Prostate gland (tissue), 2 donors: ENCODE measurements around the gene PARP8. TPM values are rescaled to one million over a fixed set of nuclear protein-coding genes. Genes with fewer than 3 reads are reported as not detected.

Experiments used
- DNase-seq: peaks from one replicate; pipeline ENCODE4 v3.0.0-alpha.2; 2019; ENCODE audit warnings: low spot score
- H3K27ac ChIP-seq, 2 donors: fragments of 200-600 bp; sonication (generic); 2 replicates each; pipeline ENCODE4 v1.5.1; 2017 to 2019
- H3K27me3 ChIP-seq: fragments of 200-600 bp; sonication (generic); replicated peaks from 2 replicates; pipeline ENCODE4 v1.5.1; 2019; ENCODE audit not compliant: insufficient read depth
- H3K36me3 ChIP-seq, 2 donors: fragments of 200-600 bp; sonication (generic); 1 replicate in 1 of 2; 2 replicates in 1 of 2; pipeline versions ENCODE4 v1.5.1 to v1.8.1; 2017 to 2019
- H3K4me1 ChIP-seq: fragments of 200-600 bp; sonication (generic); replicated peaks from 2 replicates; pipeline ENCODE4 v1.5.1; 2019
- H3K4me3 ChIP-seq, 2 donors: fragments of 200-600 bp; sonication (generic); 2 replicates each; pipeline ENCODE4 v1.5.1; 2017 to 2019
- H3K9me3 ChIP-seq: fragments of 200-600 bp; sonication (generic); 2 replicates; pipeline ENCODE4 v1.5.1; 2017
- POLR2A ChIP-seq: fragments of 450-650 bp; IDR thresholded peaks from one replicate; pipeline ENCODE4 v1.6.1; 2016; ENCODE audit warnings: antibody characterized with exemption, mild to moderate bottlenecking
- POLR2AphosphoS5 ChIP-seq: sonication (generic); formaldehyde crosslinking; IDR thresholded peaks from one replicate; pipeline ENCODE4 v1.6.1; 2017; ENCODE audit warnings: antibody characterized with exemption
- WGBS: methylation state at CpG from one replicate; pipeline ENCODE4 v1.1.5; 2018; 5-methylcytosine and 5-hydroxymethylcytosine counted together
- intact Hi-C: fragments of 100-400 bp; cut with DNase I; formaldehyde crosslinking; loops from one replicate; pipeline ENCODE4 v1.14.2; 2022
- total RNA-seq, 2 donors: library from RNA; depleted of rRNA; stranded (reverse); fragments of >200 nt; gene quantifications; one replicate each; pipeline ENCODE4 v1.1.0, GENCODE V29; 2016
- TF ChIP-seq, protein P1 (sequence below), 4 experiments: fragments of 200-600 bp in 2 of 4; fragments of 450-650 bp in 2 of 4; sonication (generic) in 2 of 4; IDR thresholded peaks; 1 replicate in 3 of 4; 2 replicates in 1 of 4; pipeline ENCODE4 v1.5.1; 2016 to 2019; ENCODE audit warnings: antibody characterized with exemption in 4 of 4, mild to moderate bottlenecking in 2 of 4, moderate library complexity in 2 of 4

The PARP8 gene
- total RNA-seq, 2 donors from 2014 or later: 21.8 TPM

DNA sequence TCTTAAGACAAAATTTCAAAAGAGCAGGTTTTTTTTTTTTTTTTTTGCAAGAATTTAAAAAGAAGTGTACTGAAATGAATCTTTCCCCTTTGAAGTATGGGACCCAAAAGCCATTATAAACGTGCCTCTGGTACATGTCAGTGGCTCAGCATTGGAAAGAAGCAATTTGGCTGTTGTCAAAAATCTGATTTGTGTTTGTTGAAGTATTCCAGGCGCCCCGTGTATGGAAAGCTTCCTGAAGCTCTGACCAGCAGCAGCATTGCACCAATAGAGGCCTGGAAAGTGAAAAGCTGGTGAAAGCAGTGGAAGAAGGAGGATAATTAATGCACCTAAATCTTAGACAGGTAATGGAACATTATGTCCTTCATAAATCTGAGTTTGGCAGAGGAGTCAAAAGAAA lies 215.0 kb downstream of the PARP8 start:
- no peak for DNase-seq
- Histone ChIP-seq H3K27me3 (no peaks in the 10 kb centered on the region), H3K27ac (no peak overlapping the region), H3K9me3 (no peaks in the 10 kb centered on the region), H3K4me1 (no peaks in the 10 kb centered on the region), H3K4me3 (no peak overlapping the region), H3K36me3 (no peaks in the 10 kb centered on the region)
- 62% methylated on average over 3 of the region's 3 CpGs for WGBS
- intact Hi-C loops: no loop called here
- TF ChIP-seq POLR2AphosphoS5 (no peak), POLR2A (no peak)
- TF ChIP-seq, protein P1, sequence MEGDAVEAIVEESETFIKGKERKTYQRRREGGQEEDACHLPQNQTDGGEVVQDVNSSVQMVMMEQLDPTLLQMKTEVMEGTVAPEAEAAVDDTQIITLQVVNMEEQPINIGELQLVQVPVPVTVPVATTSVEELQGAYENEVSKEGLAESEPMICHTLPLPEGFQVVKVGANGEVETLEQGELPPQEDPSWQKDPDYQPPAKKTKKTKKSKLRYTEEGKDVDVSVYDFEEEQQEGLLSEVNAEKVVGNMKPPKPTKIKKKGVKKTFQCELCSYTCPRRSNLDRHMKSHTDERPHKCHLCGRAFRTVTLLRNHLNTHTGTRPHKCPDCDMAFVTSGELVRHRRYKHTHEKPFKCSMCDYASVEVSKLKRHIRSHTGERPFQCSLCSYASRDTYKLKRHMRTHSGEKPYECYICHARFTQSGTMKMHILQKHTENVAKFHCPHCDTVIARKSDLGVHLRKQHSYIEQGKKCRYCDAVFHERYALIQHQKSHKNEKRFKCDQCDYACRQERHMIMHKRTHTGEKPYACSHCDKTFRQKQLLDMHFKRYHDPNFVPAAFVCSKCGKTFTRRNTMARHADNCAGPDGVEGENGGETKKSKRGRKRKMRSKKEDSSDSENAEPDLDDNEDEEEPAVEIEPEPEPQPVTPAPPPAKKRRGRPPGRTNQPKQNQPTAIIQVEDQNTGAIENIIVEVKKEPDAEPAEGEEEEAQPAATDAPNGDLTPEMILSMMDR (IDR thresholded peaks at IDR 0.05): no peak

DNA sequence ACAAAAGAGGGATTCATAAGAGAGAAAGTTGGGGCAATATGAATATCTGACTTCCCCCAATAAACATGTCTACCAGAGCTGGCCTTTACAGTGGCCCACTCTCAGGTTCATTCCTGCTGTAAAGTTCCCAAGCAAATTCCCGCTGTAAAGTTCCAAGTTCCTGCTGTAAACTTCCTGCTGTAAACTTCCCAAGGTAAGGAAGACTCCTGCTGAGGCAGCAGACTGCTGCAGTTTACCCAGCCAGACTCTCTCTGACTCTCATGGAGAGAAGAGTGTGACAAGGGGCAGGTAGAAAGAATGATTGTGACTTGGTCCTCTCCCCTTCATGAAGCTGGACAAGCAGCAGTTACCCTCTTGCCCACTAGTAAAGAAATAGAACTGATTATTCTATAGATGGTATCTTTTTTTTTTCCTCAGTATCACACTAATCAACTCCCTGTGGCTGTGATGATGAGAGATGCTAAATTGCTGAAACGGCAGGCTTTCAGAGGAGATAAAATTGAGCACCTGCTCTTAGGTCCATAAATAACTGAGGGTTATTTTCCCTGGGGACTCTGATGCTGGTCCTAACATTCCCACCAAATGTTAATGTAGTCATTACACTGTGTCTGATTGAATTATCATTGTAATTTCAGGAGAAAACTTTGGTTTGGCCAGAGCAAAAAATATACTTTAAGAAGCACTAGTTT lies 220.4 kb downstream of the PARP8 start:
- H3K27ac ChIP-seq: no peak overlapping the region
- WGBS: 48% methylated on average over 2 of the region's 2 CpGs

DNA sequence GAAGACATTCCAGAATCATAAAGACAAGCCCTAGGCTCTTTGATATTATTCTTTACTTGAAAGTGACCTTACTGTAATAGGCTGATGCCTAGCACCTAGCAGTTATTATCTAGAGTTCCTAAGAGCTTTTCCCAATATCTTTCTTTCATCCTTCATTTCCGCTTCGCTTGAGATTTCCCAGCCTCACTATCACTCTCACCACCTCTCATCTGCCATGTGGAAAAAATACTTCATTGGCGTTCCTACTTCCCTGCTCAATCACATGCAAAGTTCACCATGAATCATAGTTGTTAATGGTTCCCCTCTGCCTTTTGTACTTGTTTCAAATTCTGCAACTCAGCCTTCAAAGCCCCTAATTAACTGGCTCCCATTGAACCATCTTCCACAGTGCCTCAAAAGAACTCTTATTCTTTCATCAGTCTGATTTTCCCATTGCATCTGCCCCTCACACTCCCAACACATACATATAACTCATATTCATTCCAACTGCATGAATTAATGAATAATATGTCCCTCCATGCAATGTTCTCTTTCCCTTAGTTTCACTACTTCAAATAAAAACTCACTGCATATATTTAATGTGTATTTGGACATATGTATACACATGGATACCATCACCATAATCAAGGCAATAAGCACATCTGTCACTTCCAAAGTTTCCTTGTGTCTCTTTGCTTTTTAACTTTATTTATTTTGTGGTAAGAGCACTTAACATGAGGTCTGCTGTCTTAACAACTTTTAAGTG lies 221.6 kb downstream of the PARP8 start:
- H3K4me1 ChIP-seq: no peaks in the 10 kb centered on the region
- H3K36me3 ChIP-seq: no peaks in the 10 kb centered on the region
- no peaks in the 10 kb centered on the region for H3K9me3 ChIP-seq
- no peaks in the 10 kb centered on the region for H3K27me3 ChIP-seq
- H3K4me3 ChIP-seq: no peak overlapping the region
- 98% methylated on average over 3 of the region's 3 CpGs for WGBS
- DNase-seq: no peak
- no peak for TF ChIP-seq POLR2A
- intact Hi-C loops: no loop called here
- H3K27ac ChIP-seq: no peak overlapping the region

More for the DNA sequence above, 220.4 kb downstream of the PARP8 start:
- intact Hi-C loops: no loop called here
- DNase-seq: no peak
- H3K9me3 ChIP-seq: no peaks in the 10 kb centered on the region
- TF ChIP-seq POLR2AphosphoS5: no peak
- no peak for TF ChIP-seq POLR2A
- TF ChIP-seq, protein P1 (IDR thresholded peaks at IDR 0.05): no peak
- no peak overlapping the region for H3K4me3 ChIP-seq
- H3K36me3 ChIP-seq: no peaks in the 10 kb centered on the region
- no peaks in the 10 kb centered on the region for H3K4me1 ChIP-seq
- no peaks in the 10 kb centered on the region for H3K27me3 ChIP-seq

DNA sequence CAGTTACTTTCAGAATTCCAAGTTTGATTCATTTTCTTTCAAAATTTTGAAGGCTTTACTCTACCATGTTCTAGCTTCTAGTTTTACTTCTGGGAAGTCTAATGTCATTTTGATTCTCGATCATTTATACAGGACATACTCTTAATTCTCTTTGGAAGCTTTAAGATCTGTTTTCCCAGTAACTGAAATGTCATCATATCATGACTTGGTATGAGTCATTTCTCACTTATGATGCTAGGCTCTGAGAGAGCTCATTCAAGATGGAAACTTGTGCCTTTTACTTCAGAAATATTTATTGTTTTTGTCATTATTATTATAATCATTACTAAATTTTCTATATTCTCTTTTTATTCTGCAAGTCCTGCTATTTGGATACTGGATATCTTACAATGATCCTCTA lies 222.3 kb downstream of the PARP8 start:
- Histone ChIP-seq H3K36me3 (no peaks in the 10 kb centered on the region), H3K4me1 (no peaks in the 10 kb centered on the region), H3K27me3 (no peaks in the 10 kb centered on the region), H3K9me3 (no peaks in the 10 kb centered on the region), H3K27ac (no peak overlapping the region), H3K4me3 (no peak overlapping the region)
- intact Hi-C loops: no loop called here
- no peak for TF ChIP-seq POLR2A
- TF ChIP-seq POLR2AphosphoS5: no peak
- TF ChIP-seq, protein P1 (IDR thresholded peaks at IDR 0.05): no peak
- 93% methylated on average over 1 of the region's 1 CpG for WGBS
- DNase-seq: no peak

DNA sequence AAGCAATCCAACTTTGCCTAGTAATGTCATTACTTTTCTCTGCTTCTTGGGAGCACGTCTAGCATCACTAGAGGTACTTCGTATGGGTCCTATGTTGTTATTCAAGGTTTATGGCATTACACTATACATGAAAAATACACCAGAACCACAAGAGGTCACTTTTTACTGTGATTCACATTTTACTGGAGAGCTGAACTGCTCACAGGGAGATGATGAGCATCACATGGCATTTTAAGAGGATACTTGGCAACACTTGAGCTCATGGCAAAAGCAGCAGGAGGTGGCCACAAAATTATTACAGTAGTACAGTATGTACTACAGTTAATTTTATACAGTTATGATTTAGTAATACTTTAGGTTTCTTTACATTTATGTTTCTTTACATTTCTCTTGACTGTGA lies 223.4 kb downstream of the PARP8 start:
- no peak for TF ChIP-seq POLR2AphosphoS5
- no peak for TF ChIP-seq POLR2A
- TF ChIP-seq, protein P1 (IDR thresholded peaks at IDR 0.05): no peak
- H3K4me3 ChIP-seq: no peak overlapping the region
- DNase-seq: no peak
- H3K4me1 ChIP-seq: no peaks in the 10 kb centered on the region
- H3K9me3 ChIP-seq: no peaks in the 10 kb centered on the region
- no peaks in the 10 kb centered on the region for H3K36me3 ChIP-seq
- H3K27ac ChIP-seq: no peak overlapping the region
- H3K27me3 ChIP-seq: no peaks in the 10 kb centered on the region
- 32% methylated on average over 2 of the region's 2 CpGs for WGBS
- intact Hi-C loops: no loop called here

Other genes with a start within 250 kb of the PARP8 start
- gene EMB, start 225.3 kb upstream of the PARP8 start, total RNA-seq: 10 to 100 TPM; 22.4 to 23.9 TPM